Tibial nerve (tissue), 4 donors: ENCODE measurements around the gene MED9. TPM values are rescaled to one million over a fixed set of nuclear protein-coding genes. Genes with fewer than 3 reads are reported as not detected.

Experiments used
- DNase-seq, 2 donors: peaks; one replicate each; pipeline ENCODE4 v3.0.0-alpha.2; 2019; ENCODE audit warnings: low spot score in 2 of 2
- H3K27ac ChIP-seq, 4 donors: fragments of 200-600 bp; sonication (generic) in 3 of 4; one replicate each; pipeline ENCODE4 v1.5.1; 2017 to 2019; ENCODE audit warnings: mild to moderate bottlenecking in 1 of 4
- H3K27me3 ChIP-seq, 2 donors: fragments of 200-600 bp; sonication (generic) in 1 of 2; one replicate each; pipeline versions ENCODE4 v1.5.1 to v1.6.0; 2017 to 2019
- H3K36me3 ChIP-seq, 3 donors: fragments of 200-600 bp; sonication (generic); one replicate each; pipeline ENCODE4 v1.5.1; 2018 to 2019
- H3K4me1 ChIP-seq, 4 donors: fragments of 200-600 bp; sonication (generic) in 3 of 4; one replicate each; pipeline ENCODE4 v1.5.1; 2017 to 2019
- H3K4me3 ChIP-seq, 4 donors: fragments of 200-600 bp; sonication (generic) in 3 of 4; one replicate each; pipeline ENCODE4 v1.5.1; 2017 to 2019; ENCODE audit warnings: mild to moderate bottlenecking in 1 of 4, moderate library complexity in 1 of 4
- H3K9me3 ChIP-seq, 4 donors: fragments of 200-600 bp; sonication (generic) in 3 of 4; one replicate each; pipeline ENCODE4 v1.5.1; 2017 to 2019
- CTCF ChIP-seq, 5 experiments: fragments of 200-600 bp in 3 of 5; fragments of 450-650 bp in 2 of 5; sonication (generic) in 3 of 5; IDR thresholded peaks; one replicate each; pipeline ENCODE4 v1.5.1; 2016 to 2019; ENCODE audit warnings: antibody characterized with exemption in 5 of 5, mild to moderate bottlenecking in 3 of 5, moderate library complexity in 2 of 5
- EP300 ChIP-seq, 2 donors: sonication (generic); formaldehyde crosslinking; IDR thresholded peaks; one replicate each; pipeline ENCODE4 v1.6.1; 2017; ENCODE audit warnings: antibody characterized with exemption in 2 of 2, mild to moderate bottlenecking in 1 of 2
- POLR2A ChIP-seq, 2 donors: fragments of 450-650 bp; IDR thresholded peaks; one replicate each; pipeline ENCODE4 v1.6.1; 2017; ENCODE audit warnings: antibody characterized with exemption in 2 of 2, mild to moderate bottlenecking in 2 of 2, moderate library complexity in 2 of 2
- WGBS, 2 donors: methylation state at CpG; one replicate each; pipeline ENCODE4 v1.1.5; 2018; 5-methylcytosine and 5-hydroxymethylcytosine counted together
- total RNA-seq, 4 donors: library from RNA; depleted of rRNA; stranded (reverse); fragments of >200 nt; gene quantifications; one replicate each; pipeline ENCODE4 v1.1.0, GENCODE V29; 2016

The MED9 gene
- total RNA-seq, 4 donors from 2014 or later: 8.0 to 17.5 (median 13.6) TPM

GRCh38 chr17:17518951-17519350 lies 42.2 kb downstream of the MED9 start:
- no peaks in the 10 kb centered on the region for H3K9me3 ChIP-seq
- 86 to 90% methylated on average over 5 of the region's 5 CpGs for WGBS, 2 donors
- H3K4me3 ChIP-seq: no peak overlapping the region
- no peaks in the 10 kb centered on the region for H3K27me3 ChIP-seq
- peaks cover 0 to 28% (median 0%) of the 10 kb centered on the region in 4 donors for H3K4me1 ChIP-seq
- no peak for TF ChIP-seq EP300 (IDR thresholded peaks at IDR 0.05)
- no peak for TF ChIP-seq POLR2A (IDR thresholded peaks at IDR 0.05)
- no peak for TF ChIP-seq CTCF (IDR thresholded peaks at IDR 0.05)
- peaks cover 0 to 29% (median 0%) of the 10 kb centered on the region in 3 donors for H3K36me3 ChIP-seq
- no peak overlapping the region for H3K27ac ChIP-seq
- no peak for DNase-seq

- DNase-seq: no peak
- Histone ChIP-seq H3K4me1 (peaks cover 0 to 23% (median 0%) of the 10 kb centered on the region in 4 donors), H3K4me3 (no peak overlapping the region), H3K36me3 (peaks cover 0 to 29% (median 0%) of the 10 kb centered on the region in 3 donors), H3K9me3 (no peaks in the 10 kb centered on the region), H3K27me3 (no peaks in the 10 kb centered on the region), H3K27ac (no peak overlapping the region)
- TF ChIP-seq CTCF (IDR thresholded peaks at IDR 0.05): no peak
- TF ChIP-seq EP300 (IDR thresholded peaks at IDR 0.05): no peak
- no peak for TF ChIP-seq POLR2A (IDR thresholded peaks at IDR 0.05)
- 83 to 86% methylated on average over 5 to 10 of the region's 10 CpGs for WGBS, 2 donors
These were observed 43.1 kb downstream of the MED9 start for GRCh38 chr17:17519886-17520285.

GRCh38 chr17:17520599-17521232 lies 43.9 kb downstream of the MED9 start:
- Histone ChIP-seq H3K36me3 (peaks cover 0 to 29% (median 0%) of the 10 kb centered on the region in 3 donors), H3K4me1 (peaks cover 0 to 14% (median 0%) of the 10 kb centered on the region in 4 donors), H3K27ac (no peak overlapping the region), H3K9me3 (no peaks in the 10 kb centered on the region), H3K27me3 (no peaks in the 10 kb centered on the region), H3K4me3 (no peak overlapping the region)
- WGBS, 2 donors: 86 to 95% methylated on average over 7 to 15 of the region's 22 CpGs
- no peak for TF ChIP-seq EP300 (IDR thresholded peaks at IDR 0.05)
- TF ChIP-seq POLR2A (IDR thresholded peaks at IDR 0.05): no peak
- no peak for TF ChIP-seq CTCF (IDR thresholded peaks at IDR 0.05)
- no peak for DNase-seq

GRCh38 chr17:17523001-17523730 lies 46.4 kb downstream of the MED9 start:
- DNase-seq: no peak
- Histone ChIP-seq H3K27me3 (no peaks in the 10 kb centered on the region), H3K27ac (no peak overlapping the region), H3K4me3 (no peak overlapping the region), H3K36me3 (peaks cover 0 to 29% (median 0%) of the 10 kb centered on the region in 3 donors), H3K4me1 (peaks cover 0 to 7% (median 0%) of the 10 kb centered on the region in 4 donors), H3K9me3 (no peaks in the 10 kb centered on the region)
- 68 to 74% methylated on average over 14 of the region's 14 CpGs for WGBS, 2 donors
- TF ChIP-seq EP300 (IDR thresholded peaks at IDR 0.05): no peak

GRCh38 chr17:17523731-17524490 lies 47.1 kb downstream of the MED9 start:
- no peaks in the 10 kb centered on the region for H3K27me3 ChIP-seq
- H3K27ac ChIP-seq: no peak overlapping the region
- peaks cover 0 to 7% (median 0%) of the 10 kb centered on the region in 4 donors for H3K4me1 ChIP-seq
- DNase-seq: no peak
- no peak overlapping the region for H3K4me3 ChIP-seq
- no peaks in the 10 kb centered on the region for H3K9me3 ChIP-seq
- H3K36me3 ChIP-seq: peaks cover 0 to 29% (median 0%) of the 10 kb centered on the region in 3 donors
- no peak for TF ChIP-seq EP300 (IDR thresholded peaks at IDR 0.05)
- TF ChIP-seq POLR2A (IDR thresholded peaks at IDR 0.05): no peak
- no peak for TF ChIP-seq CTCF (IDR thresholded peaks at IDR 0.05)
- 90% methylated on average over 19 of the region's 19 CpGs for WGBS, 2 donors
